ENCODE measurements around the gene ZNF217. TPM values are rescaled to one million over a fixed set of nuclear protein-coding genes. Genes with fewer than 3 reads are reported as not detected.
"Not testable (repeated sequence)": the region's sequence is repeated elsewhere in the genome, so short reads cannot be mapped to it uniquely, and the experiment has no call there.

Gene ZNF217
- polyA plus RNA-seq, 3 donors: 10.5 to 41.5 (median 24.4) TPM

- no peak overlapping the region for H3K4me3 ChIP-seq (replicated peaks in 1 of 3; ENCODE audit: low read depth in 2 of 3, low read length in 3 of 3)
- WGBS (ENCODE audit: insufficient coverage): 91% methylated on average over 10 of the region's 12 CpGs
- H3K4me3 Mint-ChIP-seq: no peak overlapping the region
- H3K27me3 ChIP-seq (ENCODE audit: control insufficient read depth in 2 of 2, insufficient read depth in 2 of 2, low read length in 2 of 2): no peaks in the 10 kb centered on the region
- H3K27me3 Mint-ChIP-seq (ENCODE audit: low read depth in 3 of 3): peaks cover 0 to 5% (median 0%) of the 10 kb centered on the region in 3 donors
- no peak overlapping the region for H3K27ac ChIP-seq (ENCODE audit: low read depth in 1 of 2, low read length in 2 of 2)
- TF ChIP-seq CTCF (IDR thresholded peaks at IDR 0.05): no peak
- no peak overlapping the region for H3K9ac ChIP-seq (ENCODE audit: insufficient read depth, low read length, poor library complexity, severe bottlenecking)
- peak in 1 of 3 donors; percentile 42 for DNase-seq
- H3K79me2 ChIP-seq (ENCODE audit: insufficient read depth, low read length): no peaks in the 10 kb centered on the region
- H3K27ac Mint-ChIP-seq: peak overlapping the region in 3 of 7 donors; percentile 58 to 83 (median 63)
- peaks cover 0 to 4% (median 0%) of the 10 kb centered on the region in 7 donors for H3K9me3 Mint-ChIP-seq
- peaks cover 32 to 33% of the 10 kb centered on the region in 2 donors for H3K4me1 ChIP-seq (ENCODE audit: control insufficient read depth in 1 of 2, insufficient read depth in 2 of 2, low read length in 2 of 2)
- H3K4me1 Mint-ChIP-seq: peaks cover 45% of the 10 kb centered on the region
- H3K36me3 ChIP-seq (replicated peaks in 1 of 2; ENCODE audit: control insufficient read depth in 1 of 2, insufficient read depth in 2 of 2, low read length in 2 of 2): no peaks in the 10 kb centered on the region
- H3K4me2 ChIP-seq (replicated peaks; ENCODE audit: extremely low read depth, low read length, poor library complexity, severe bottlenecking): no peak overlapping the region
- intact Hi-C loops (cut with micrococcal nuclease): no loop called here
- H3K36me3 Mint-ChIP-seq: no peaks in the 10 kb centered on the region
- no peak overlapping the region for H2AFZ ChIP-seq (ENCODE audit: insufficient read depth, low read depth, low read length, poor library complexity, severe bottlenecking)
- no peaks in the 10 kb centered on the region for H3K9me3 ChIP-seq (replicated peaks in 1 of 2; ENCODE audit: control insufficient read depth in 1 of 2, insufficient read depth in 1 of 2, low read length in 2 of 2)
- H4K20me1 ChIP-seq (ENCODE audit: insufficient read depth, low read length): no peaks in the 10 kb centered on the region
Measured at GRCh38 chr20:53631909-53632662, 38.4 kb upstream of the ZNF217 start.

GRCh38 chr20:53629436-53629835 is 35.8 kb upstream of the ZNF217 start:
- Mint-ChIP-seq H3K4me1 (peaks cover 31% of the 10 kb centered on the region), H3K27ac (no peak overlapping the region), H3K4me3 (no peak overlapping the region), H3K9me3 (no peaks in the 10 kb centered on the region), H3K36me3 (no peaks in the 10 kb centered on the region), H3K27me3 (ENCODE audit: low read depth in 3 of 3) (peaks cover 0 to 2% (median 0%) of the 10 kb centered on the region in 3 donors)
- peaks cover 15 to 20% of the 10 kb centered on the region in 2 donors for H3K4me1 ChIP-seq (ENCODE audit: control insufficient read depth in 1 of 2, insufficient read depth in 2 of 2, low read length in 2 of 2)
- H4K20me1 ChIP-seq (ENCODE audit: insufficient read depth, low read length): no peaks in the 10 kb centered on the region
- no peak overlapping the region for H2AFZ ChIP-seq (ENCODE audit: insufficient read depth, low read depth, low read length, poor library complexity, severe bottlenecking)
- no peaks in the 10 kb centered on the region for H3K36me3 ChIP-seq (replicated peaks in 1 of 2; ENCODE audit: control insufficient read depth in 1 of 2, insufficient read depth in 2 of 2, low read length in 2 of 2)
- no peaks in the 10 kb centered on the region for H3K9me3 ChIP-seq (replicated peaks in 1 of 2; ENCODE audit: control insufficient read depth in 1 of 2, insufficient read depth in 1 of 2, low read length in 2 of 2)
- no peak overlapping the region for H3K4me2 ChIP-seq (replicated peaks; ENCODE audit: extremely low read depth, low read length, poor library complexity, severe bottlenecking)
- intact Hi-C loops (cut with micrococcal nuclease): no loop called here
- no peak overlapping the region for H3K4me3 ChIP-seq (replicated peaks in 1 of 3; ENCODE audit: low read depth in 2 of 3, low read length in 3 of 3)
- H3K79me2 ChIP-seq (ENCODE audit: insufficient read depth, low read length): no peaks in the 10 kb centered on the region
- no peaks in the 10 kb centered on the region for H3K27me3 ChIP-seq (ENCODE audit: control insufficient read depth in 2 of 2, insufficient read depth in 2 of 2, low read length in 2 of 2)
- TF ChIP-seq CTCF (IDR thresholded peaks at IDR 0.05): no peak
- WGBS (ENCODE audit: insufficient coverage): no CpG with 5 or more reads among the region's 5 CpGs
- no peak for DNase-seq
- no peak overlapping the region for H3K9ac ChIP-seq (ENCODE audit: insufficient read depth, low read length, poor library complexity, severe bottlenecking)
- H3K27ac ChIP-seq (ENCODE audit: low read depth in 1 of 2, low read length in 2 of 2): no peak overlapping the region

- H3K27ac ChIP-seq (ENCODE audit: low read depth in 1 of 2, low read length in 2 of 2); DNase-seq; H3K4me3 Mint-ChIP-seq; H3K4me3 ChIP-seq (replicated peaks in 1 of 3; ENCODE audit: low read depth in 2 of 3, low read length in 3 of 3); H3K36me3 ChIP-seq (replicated peaks in 1 of 2; ENCODE audit: control insufficient read depth in 1 of 2, insufficient read depth in 2 of 2, low read length in 2 of 2); H3K79me2 ChIP-seq (ENCODE audit: insufficient read depth, low read length); H3K9me3 ChIP-seq (replicated peaks in 1 of 2; ENCODE audit: control insufficient read depth in 1 of 2, insufficient read depth in 1 of 2, low read length in 2 of 2); H3K36me3 Mint-ChIP-seq; H2AFZ ChIP-seq (ENCODE audit: insufficient read depth, low read depth, low read length, poor library complexity, severe bottlenecking); H3K4me2 ChIP-seq (replicated peaks; ENCODE audit: extremely low read depth, low read length, poor library complexity, severe bottlenecking); H3K9ac ChIP-seq (ENCODE audit: insufficient read depth, low read length, poor library complexity, severe bottlenecking); H4K20me1 ChIP-seq (ENCODE audit: insufficient read depth, low read length); H3K9me3 Mint-ChIP-seq; H3K27me3 ChIP-seq (ENCODE audit: control insufficient read depth in 2 of 2, insufficient read depth in 2 of 2, low read length in 2 of 2); H3K27me3 Mint-ChIP-seq (ENCODE audit: low read depth in 3 of 3); intact Hi-C loops (cut with micrococcal nuclease): not testable (repeated sequence)
- 100% methylated on average over 1 of the region's 6 CpGs for WGBS (ENCODE audit: insufficient coverage)
- Mint-ChIP-seq H3K27ac (peak overlapping the region in 4 of 7 donors; percentile 33 to 79 (median 48)), H3K4me1 (peaks cover 27% of the 10 kb centered on the region)
- H3K4me1 ChIP-seq (ENCODE audit: control insufficient read depth in 1 of 2, insufficient read depth in 2 of 2, low read length in 2 of 2): peaks cover 17 to 20% of the 10 kb centered on the region in 2 donors
Measured at GRCh38 chr20:53628758-53629157, 35.1 kb upstream of the ZNF217 start.

Data from CD14-positive monocyte (primary cell).